Upper lobe of left lung (tissue), 6 donors: ENCODE results near the gene BAG5. TPM values are rescaled to one million over a fixed set of nuclear protein-coding genes. Genes with fewer than 3 reads are reported as not detected.
"Not testable (repeated sequence)": the region's sequence is repeated elsewhere in the genome, so short reads cannot be mapped to it uniquely, and the experiment has no call there.

Source experiments
- ATAC-seq, 2 donors: fragments of 200-7000 bp; cut with Tn5 transposase; one replicate each; pipeline ENCODE4 v1.9.1; 2022; ENCODE audit warnings: mild to moderate bottlenecking in 2 of 2, moderate library complexity in 2 of 2; ENCODE audit not compliant: low FRiP score in 2 of 2
- DNase-seq, 2 donors: peaks; one replicate each; pipeline ENCODE4 v3.0.0-alpha.2; 2019 to 2020
- H3K27ac ChIP-seq, 4 donors: fragments of 200-600 bp; sonication (generic); one replicate each; pipeline ENCODE4 v1.5.1; 2016 to 2019
- H3K27me3 ChIP-seq, 4 donors: fragments of 200-600 bp; sonication (generic); one replicate each; pipeline ENCODE4 v1.5.1; 2017 to 2019
- H3K36me3 ChIP-seq, 4 donors: fragments of 200-600 bp; sonication (generic); one replicate each; pipeline ENCODE4 v1.5.1; 2016 to 2019
- H3K4me1 ChIP-seq, 4 donors: fragments of 200-600 bp; sonication (generic); one replicate each; pipeline ENCODE4 v1.5.1; 2018 to 2019
- H3K4me3 ChIP-seq, 4 donors: fragments of 200-600 bp; sonication (generic); one replicate each; pipeline ENCODE4 v1.5.1; 2017 to 2019; ENCODE audit warnings: mild to moderate bottlenecking in 2 of 4, moderate library complexity in 1 of 4
- H3K9me3 ChIP-seq, 4 donors: fragments of 200-600 bp; sonication (generic); one replicate each; pipeline ENCODE4 v1.5.1; 2018 to 2019
- CTCF ChIP-seq, 6 experiments: fragments of 450-650 bp in 4 of 6; fragments of 200-600 bp in 2 of 6; sonication (generic) in 2 of 6; IDR thresholded peaks; one replicate each; pipeline ENCODE4 v1.5.1; 2016 to 2019; ENCODE audit warnings: antibody characterized with exemption in 6 of 6
- EP300 ChIP-seq, 4 donors: sonication (generic); formaldehyde crosslinking; IDR thresholded peaks; one replicate each; pipeline ENCODE4 v1.5.1; 2017; ENCODE audit warnings: antibody characterized with exemption in 4 of 4, control low read depth in 2 of 4
- POLR2A ChIP-seq, 4 donors: fragments of 450-650 bp; IDR thresholded peaks; one replicate each; pipeline ENCODE4 v1.5.1; 2016 to 2017; ENCODE audit warnings: antibody characterized with exemption in 4 of 4, mild to moderate bottlenecking in 2 of 4
- POLR2AphosphoS5 ChIP-seq, 2 donors: sonication (generic); formaldehyde crosslinking; IDR thresholded peaks; one replicate each; pipeline ENCODE4 v1.5.1; 2017; ENCODE audit warnings: antibody characterized with exemption in 2 of 2
- WGBS, 2 donors: methylation state at CpG; one replicate each; pipeline ENCODE4 v1.1.5; 2017 to 2018; 5-methylcytosine and 5-hydroxymethylcytosine counted together
- total RNA-seq, 6 donors: library from RNA; depleted of rRNA in 4 of 6; stranded (reverse); fragments of >200 nt in 4 of 6; gene quantifications; one replicate each; pipeline versions ENCODE4 v1.1.0 to v1.2.1, GENCODE V29; 2016 to 2021
- donor health status: DM: no; HTN: no; CAD: no; lungs with moderate emphysema.
- donor health status: DM: no; HTN: yes; CAD: no; lungs with severe emphysema.

Gene BAG5
- total RNA-seq, 6 donors from 2014 or later: 12.6 to 36.9 (median 27.1) TPM

- peaks cover 0 to 4% (median 2%) of the 10 kb centered on the region in 4 donors for H3K27me3 ChIP-seq
- H3K4me3 ChIP-seq: no peak overlapping the region
- WGBS, 2 donors: 72 to 74% methylated on average over 10 of the region's 10 CpGs
- ATAC-seq (no peak), DNase-seq (no peak)
- no peaks in the 10 kb centered on the region for H3K9me3 ChIP-seq
- H3K36me3 ChIP-seq: peaks cover 0 to 4% (median under 1%) of the 10 kb centered on the region in 4 donors
- no peak for TF ChIP-seq EP300 (IDR thresholded peaks at IDR 0.05)
- TF ChIP-seq POLR2AphosphoS5 (IDR thresholded peaks at IDR 0.05): no peak
- no peak for TF ChIP-seq CTCF (IDR thresholded peaks at IDR 0.05)
- TF ChIP-seq POLR2A (IDR thresholded peaks at IDR 0.05): no peak
- no peak overlapping the region for H3K27ac ChIP-seq
- peaks cover 44 to 56% (median 51%) of the 10 kb centered on the region in 4 donors for H3K4me1 ChIP-seq
Measured at GRCh38 chr14:103516426-103517173, 45.9 kb downstream of the BAG5 start.

GRCh38 chr14:103514596-103515421, 47.6 kb downstream of the BAG5 start:
- 84 to 88% methylated on average over 9 to 15 of the region's 18 CpGs for WGBS, 2 donors
- TF ChIP-seq EP300 (IDR thresholded peaks at IDR 0.05) (no peak), POLR2AphosphoS5 (IDR thresholded peaks at IDR 0.05) (no peak), POLR2A (IDR thresholded peaks at IDR 0.05) (no peak), CTCF (IDR thresholded peaks at IDR 0.05) (no peak)
- DNase-seq: no peak
- H3K27me3 ChIP-seq: no peaks in the 10 kb centered on the region
- no peak overlapping the region for H3K4me3 ChIP-seq
- H3K4me1 ChIP-seq: peaks cover 29 to 43% (median 35%) of the 10 kb centered on the region in 4 donors
- peaks cover 0 to 21% (median 8%) of the 10 kb centered on the region in 4 donors for H3K36me3 ChIP-seq
- H3K27ac ChIP-seq: peak overlapping the region in 2 of 4 donors; percentile 48 to 49
- no peak for ATAC-seq
- no peaks in the 10 kb centered on the region for H3K9me3 ChIP-seq

GRCh38 chr14:103512701-103513611, 49.5 kb downstream of the BAG5 start:
- peak; percentile 86 to 91 for DNase-seq

GRCh38 chr14:103512180-103512579, 50.3 kb downstream of the BAG5 start:
- ATAC-seq, H3K27me3 ChIP-seq, H3K9me3 ChIP-seq, H3K4me3 ChIP-seq, DNase-seq: not testable (repeated sequence)
- Histone ChIP-seq H3K36me3 (peaks cover 0 to 37% (median 22%) of the 10 kb centered on the region in 4 donors), H3K27ac (peak overlapping the region; percentile 69 to 83 (median 78)), H3K4me1 (peaks cover 10 to 23% (median 15%) of the 10 kb centered on the region in 4 donors)
- 85 to 89% methylated on average over 7 to 8 of the region's 8 CpGs for WGBS, 2 donors

More at GRCh38 chr14:103512701-103513611, 49.5 kb downstream of the BAG5 start:
- Histone ChIP-seq H3K27ac (peak overlapping the region; percentile 69 to 83 (median 78)), H3K4me1 (peaks cover 13 to 24% (median 17%) of the 10 kb centered on the region in 4 donors), H3K27me3 (no peaks in the 10 kb centered on the region), H3K4me3 (no peak overlapping the region), H3K36me3 (peaks cover 0 to 31% (median 20%) of the 10 kb centered on the region in 4 donors), H3K9me3 (no peaks in the 10 kb centered on the region)
- TF ChIP-seq CTCF (IDR thresholded peaks at IDR 0.05) (no peak), EP300 (IDR thresholded peaks at IDR 0.05) (peak in 1 of 4 donors; percentile 29), POLR2A (IDR thresholded peaks at IDR 0.05) (no peak), POLR2AphosphoS5 (IDR thresholded peaks at IDR 0.05) (peak in 1 of 2 donors; percentile 9)
- 38 to 69% methylated on average over 17 to 25 of the region's 25 CpGs for WGBS, 2 donors
- ATAC-seq: peak; percentile 73 to 93
